GM18498 (cell line): ENCODE measurements around the gene LPP.

Source experiments
- ATAC-seq: cut with Tn5 transposase; IDR thresholded peaks from one replicate; pipeline ENCODE4 v1.9.1; 2021; ENCODE audit warnings: mild to moderate bottlenecking, moderate library complexity; ENCODE audit not compliant: unreplicated experiment

LPP gene

DNA sequence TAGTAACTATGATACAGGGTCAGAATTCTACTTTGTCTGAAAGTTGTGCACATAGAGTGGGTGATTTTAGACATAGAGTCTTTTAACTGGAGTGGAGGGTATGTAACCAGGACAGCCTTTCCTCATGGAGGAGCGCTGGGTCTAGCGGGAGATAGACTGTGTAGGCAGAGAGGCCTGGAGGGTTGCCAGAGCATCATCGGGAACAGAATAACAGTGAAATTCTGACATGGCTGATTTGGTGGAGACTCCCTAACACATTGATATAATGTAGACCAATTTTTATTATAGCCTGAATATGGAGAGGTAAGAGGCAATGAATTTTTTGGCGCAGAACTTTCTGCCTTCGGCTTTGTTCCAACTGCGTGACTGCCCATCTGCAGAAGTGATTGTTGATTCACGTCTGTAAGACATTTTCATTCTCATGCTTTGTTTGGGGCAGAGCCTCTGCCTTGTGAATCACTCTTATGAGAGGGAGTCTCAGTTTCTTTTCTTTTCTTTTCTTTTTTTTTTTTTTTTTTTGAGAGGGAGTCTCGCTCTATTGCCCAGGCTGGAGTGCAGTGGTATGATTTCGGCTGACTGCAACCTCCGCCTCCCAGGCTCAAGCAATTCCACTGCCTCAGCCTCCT lies 16.0 kb downstream of the LPP start:
- ATAC-seq = no peak

DNA sequence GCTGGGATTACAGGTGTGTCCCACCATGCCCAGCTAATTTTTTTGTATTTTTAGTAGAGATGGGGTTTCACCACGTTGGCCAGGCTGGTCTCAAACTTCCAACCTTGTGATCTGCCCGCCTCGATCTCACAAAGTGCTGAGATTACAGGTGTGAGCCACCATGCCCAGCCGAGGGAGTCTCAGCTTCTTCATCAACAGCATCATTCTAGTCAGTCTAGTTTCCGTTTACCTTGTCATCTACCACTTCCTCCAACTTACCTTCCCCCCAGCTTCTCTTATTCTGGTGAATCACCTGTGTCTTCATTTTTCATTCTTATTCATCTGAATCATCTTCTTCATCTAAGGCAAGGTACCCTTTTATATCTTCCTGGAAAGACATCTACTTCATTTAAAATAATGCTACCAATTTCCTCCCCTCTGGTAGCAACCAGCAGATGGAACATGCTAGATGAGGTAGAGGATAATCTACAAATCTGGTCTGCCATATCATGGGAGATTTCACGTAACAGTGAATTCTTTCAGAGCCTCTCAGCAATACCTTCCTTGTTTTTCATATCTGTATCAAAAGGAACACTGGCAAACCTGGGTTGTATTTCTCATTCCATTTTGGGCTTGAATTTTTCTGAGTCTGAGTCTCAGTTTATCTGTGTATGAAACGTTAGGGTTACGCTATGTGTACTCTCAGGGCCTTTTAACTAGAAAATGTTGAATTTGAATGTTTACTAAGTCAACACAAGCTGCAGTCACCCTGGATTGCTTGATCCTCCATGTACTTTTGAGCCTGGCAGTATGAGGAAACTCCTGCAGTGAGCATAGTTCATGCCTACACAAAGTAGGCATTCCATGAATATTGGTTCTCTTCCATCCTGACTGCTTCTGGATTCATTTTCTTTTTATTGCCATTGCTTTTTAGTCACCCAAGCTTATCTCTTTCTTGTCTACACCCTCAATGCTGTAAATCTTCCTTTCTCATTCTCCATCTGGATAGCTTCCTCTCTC lies 16.8 kb downstream of the LPP start:
- ATAC-seq = no peak

DNA sequence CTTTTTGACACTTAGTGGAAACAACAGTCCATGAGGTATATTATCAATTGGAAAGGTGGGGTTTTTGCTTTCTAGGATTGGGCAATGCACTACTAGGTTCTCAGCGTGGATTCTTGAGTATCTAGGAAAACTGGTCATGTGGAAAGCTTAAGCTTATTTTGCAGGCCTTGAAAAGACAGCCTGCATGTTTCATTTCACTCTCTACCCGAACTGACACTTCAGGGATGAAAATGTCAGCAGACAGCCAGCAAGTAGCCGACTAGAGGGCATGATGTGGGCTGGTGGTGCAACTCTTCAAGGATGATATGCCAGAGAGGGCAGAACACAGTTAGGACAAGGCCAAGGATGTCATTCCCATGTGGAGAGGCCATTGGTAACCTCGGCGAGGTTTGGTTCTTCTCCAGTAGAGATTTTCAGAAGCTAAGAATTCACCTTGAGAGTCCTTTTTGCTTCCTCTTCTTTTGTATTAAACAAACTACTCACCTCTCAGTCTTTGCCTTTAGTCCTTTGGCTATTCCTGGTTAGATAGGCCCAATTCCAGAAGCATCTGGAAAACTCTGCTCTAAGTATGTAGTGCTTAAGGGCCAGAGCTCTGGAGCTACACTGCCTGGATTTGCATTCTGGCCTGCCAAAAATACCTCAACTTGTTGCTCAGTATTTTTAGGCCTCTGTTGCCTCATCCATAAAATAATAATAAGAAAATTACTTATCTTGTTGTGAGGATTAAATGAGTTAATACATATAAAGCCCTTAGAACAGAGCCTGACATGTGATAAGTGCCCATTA lies 17.9 kb downstream of the LPP start:
- ATAC-seq = no peak

DNA sequence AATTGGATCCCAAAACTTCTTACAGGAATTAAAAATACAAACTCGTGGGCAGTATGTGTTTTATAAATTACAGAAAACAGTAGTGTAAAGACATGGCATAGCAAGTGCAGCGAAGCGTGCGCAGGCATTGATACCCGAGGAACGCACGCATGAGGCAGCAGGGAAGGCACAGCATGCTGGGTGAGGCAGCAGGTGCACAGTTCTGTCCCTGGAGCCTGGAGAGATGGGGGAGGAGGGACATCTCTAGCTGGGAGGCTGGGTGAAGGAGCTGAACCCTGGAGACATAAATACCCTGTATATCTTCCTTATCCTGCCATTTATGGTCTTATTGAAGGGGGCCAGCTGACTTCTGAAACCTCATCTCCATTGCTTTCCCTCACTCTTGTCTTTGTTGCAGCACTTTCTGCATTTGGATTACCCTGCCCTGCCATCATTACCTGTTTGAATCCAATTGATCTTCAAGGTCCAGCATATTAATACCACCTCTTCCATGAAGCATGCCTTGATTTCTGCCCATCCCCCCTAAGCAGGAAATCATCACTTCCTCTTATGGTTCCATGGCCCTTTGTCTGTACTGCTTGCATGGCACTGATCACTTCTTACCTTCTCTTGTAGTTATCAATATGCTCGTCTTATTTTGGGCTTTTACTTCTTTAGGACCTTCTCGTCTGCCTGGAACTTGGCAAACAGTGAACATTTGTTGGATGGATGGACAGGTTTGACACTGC lies 20.5 kb downstream of the LPP start:
- no peak for ATAC-seq

DNA sequence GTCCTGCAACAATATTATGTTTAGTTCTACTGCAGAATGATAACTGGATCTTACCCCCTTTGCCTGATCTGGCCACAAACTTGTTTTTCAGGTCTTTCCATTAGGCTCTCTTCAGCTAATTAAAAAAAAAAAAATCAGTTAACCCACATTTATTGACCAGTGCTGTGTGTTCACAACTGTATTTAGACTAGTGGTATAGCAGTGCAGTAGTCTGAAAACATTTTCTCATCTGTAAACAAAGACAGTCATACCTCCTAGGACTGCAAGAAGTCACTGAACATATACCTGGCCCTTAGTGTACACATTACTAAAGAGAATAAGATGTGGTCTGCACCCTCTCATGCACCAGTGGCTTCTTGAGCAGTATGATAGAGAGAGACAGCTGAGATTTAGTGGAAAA lies 22.5 kb downstream of the LPP start:
- ATAC-seq = no peak

DNA sequence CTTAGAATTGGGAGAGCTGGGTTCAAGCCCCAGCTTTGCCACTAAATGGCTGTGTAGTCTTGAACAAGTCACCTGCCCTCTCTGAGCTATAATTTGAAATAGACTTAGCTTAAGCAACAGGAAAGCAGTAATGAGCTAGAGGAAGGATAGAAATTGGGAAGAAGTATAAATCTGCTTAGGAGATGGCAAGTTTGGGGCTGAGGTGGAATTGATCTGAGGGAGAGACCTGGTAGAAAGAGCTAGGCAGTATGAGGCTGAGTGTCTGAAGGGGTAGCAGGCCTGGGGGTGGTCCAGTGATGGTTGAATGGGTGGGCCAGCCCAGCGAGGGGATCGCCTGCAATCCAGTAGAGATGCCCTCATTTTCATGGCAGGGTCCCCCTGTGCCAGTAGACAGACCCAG lies 22.9 kb downstream of the LPP start:
- no peak for ATAC-seq

DNA sequence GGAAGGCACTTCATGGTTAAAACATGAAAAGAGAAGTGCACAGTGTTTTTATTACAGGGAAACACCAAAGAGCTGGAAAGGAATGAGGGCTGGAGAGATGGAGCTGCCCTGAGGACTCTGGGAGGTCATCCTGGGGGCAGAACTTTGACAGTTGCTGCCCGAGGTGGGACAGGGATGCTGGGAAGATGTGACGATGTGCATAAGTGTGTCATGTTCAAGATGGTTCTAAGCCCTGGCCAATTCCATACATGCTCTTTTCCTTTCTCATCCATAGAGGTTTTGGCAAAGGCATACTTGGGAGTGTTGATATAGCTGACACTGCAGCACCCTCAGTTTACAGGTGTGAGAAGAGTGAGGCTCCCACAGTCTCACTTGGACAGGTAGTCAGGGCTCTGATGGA lies 23.8 kb downstream of the LPP start:
- no peak for ATAC-seq

DNA sequence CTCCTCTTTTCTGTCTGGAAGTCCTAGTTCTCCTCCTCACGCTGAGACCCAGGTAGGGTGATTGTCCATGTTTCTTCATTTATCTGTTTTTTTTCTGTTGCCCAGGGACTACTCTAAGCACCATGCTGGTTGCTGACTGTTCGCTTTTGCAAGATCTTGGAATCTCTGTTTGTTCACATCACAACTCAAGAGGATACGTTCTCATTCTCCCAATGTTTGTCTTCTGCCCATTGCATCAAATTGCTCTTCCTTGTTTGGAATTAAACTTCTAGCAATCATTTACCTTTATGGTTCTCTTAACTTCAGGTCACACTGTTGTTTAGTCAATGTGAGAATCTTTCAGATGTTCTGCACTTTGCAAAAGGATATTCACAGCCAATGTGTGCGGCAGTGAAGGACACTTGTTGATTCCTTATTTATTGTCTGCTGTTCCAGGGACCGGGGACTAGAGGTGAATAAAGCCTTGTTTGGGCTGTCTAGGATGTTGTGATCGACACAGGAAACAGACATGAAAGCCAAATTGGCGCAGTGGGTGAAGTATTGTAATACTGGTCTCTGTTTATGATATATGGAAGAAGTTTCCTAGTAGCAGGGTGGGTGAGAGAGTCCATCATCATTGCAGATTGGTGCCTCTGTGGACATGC lies 24.5 kb downstream of the LPP start:
- no peak for ATAC-seq

DNA sequence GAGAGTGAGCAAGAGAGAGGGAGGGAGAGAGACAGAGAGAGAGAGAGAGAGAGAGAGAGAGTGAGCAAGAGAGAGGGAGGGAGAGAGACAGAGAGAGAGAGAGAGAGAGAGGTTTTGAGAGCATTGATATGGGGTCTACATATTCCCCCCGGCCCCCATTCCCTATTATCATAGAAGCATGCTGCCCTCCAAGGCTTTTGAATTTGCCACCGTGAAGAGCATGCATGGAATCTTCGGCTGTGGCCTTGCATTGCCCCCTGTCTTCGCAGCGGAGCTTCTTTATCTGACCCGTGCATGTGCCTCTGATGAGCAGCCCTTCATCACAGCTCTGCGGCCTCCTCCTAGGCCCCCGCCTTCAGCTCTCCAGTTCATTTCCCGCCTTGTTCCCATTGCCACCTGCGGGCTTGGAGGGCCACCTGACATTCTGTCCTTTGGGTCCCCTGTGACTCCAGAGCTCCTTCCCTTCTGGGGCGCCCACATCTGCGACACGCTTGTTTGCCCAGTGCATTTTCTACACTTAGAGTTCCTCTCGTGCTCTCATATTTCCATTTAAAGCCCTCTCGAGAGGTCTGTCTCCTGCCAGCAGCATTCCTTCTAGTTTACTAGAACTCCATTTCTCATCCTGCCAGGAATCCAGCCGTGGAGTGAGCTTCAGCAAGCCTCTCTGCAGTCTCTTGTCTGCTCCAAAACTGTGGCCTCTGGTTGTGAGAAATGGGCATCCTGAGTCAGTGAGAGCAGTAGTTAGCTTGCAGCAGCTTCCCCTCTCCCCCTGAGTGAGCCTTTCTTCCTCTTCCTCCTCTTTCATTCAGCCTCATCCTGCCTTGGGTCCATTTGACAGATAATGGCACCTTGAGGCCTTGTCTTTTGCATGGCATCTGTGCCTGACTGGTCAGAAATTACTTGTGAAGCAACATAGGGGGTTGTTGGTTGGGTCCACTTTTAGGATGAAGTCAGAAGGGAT lies 25.3 kb downstream of the LPP start:
- no peak for ATAC-seq

DNA sequence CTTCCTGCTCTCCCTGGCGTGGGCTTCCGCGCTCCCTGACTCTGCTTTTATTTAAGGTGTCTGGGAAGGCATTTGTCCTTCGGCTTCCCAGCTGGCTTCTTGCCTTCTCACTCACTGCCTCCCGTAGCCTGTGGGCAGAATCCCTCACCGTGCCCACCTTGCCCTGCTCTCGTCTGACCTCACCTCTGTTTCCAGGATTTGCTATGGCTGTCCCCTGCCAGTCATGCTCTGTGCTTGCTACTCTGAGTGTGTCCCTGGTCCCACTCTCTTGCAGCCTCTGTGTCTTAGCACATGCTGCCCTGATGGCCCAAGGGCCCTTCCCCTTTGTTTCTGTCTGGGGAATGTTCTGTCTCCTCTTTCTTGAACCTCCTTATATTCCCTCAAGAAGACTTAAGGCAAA lies 26.2 kb downstream of the LPP start:
- no peak for ATAC-seq

DNA sequence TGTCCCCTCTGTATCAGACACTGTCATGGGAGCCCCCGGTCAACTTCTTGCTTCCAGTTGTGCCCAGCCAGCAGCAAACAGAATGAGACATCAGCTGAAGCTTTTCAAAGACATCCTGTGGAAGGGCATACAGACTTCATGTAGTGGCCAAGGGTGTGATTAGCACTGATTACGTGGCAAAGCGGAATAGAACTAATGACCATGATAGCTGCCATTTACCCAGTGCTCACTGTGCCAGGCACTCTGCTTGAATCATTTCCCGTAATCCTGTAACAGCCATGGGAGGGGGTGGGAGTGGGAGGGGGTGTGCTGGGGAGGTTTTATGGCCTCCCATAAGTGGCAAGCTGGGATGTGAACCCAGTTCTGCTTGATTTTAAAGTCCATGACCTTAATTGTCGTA lies 29.5 kb downstream of the LPP start:
- no peak for ATAC-seq

DNA sequence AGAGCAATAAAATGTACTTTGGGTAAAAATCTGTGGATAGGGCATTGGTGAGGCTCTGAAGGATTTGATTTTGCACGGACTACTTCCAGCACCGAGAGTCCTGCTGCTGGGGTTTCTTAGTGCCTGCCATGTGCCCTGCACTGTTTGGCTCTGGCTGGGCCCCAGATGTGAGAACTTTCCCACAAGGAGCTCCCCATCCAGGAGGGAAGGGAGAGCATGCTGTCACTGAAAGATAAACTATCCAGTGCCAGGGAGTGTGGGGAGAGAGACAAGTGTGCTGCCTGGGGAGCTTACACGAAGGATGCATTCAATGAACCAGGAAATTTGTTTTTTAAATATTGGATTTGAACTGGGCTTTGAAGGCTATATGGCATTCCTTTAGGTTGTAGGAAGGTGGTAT lies 30.2 kb downstream of the LPP start:
- ATAC-seq = no peak

DNA sequence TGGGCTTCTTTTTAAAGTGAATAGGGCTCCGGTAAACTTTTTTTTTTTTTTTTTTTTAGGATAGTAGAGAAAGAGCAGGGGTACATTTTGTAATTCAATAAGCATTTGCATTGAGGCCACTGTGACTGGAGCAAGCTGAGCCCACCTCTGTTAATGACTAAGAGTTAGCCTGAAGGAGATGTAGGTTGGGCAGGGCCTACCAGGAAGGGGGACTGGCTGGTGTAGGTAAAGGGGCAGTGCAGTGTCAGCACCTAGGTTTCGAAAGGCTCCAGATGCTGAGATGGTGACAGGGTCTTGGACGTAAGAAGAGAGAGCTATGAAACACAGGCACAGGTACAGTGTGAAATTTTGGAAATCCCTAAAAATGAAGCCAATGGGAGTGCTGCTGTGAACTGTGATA lies 30.7 kb downstream of the LPP start:
- ATAC-seq = no peak

DNA sequence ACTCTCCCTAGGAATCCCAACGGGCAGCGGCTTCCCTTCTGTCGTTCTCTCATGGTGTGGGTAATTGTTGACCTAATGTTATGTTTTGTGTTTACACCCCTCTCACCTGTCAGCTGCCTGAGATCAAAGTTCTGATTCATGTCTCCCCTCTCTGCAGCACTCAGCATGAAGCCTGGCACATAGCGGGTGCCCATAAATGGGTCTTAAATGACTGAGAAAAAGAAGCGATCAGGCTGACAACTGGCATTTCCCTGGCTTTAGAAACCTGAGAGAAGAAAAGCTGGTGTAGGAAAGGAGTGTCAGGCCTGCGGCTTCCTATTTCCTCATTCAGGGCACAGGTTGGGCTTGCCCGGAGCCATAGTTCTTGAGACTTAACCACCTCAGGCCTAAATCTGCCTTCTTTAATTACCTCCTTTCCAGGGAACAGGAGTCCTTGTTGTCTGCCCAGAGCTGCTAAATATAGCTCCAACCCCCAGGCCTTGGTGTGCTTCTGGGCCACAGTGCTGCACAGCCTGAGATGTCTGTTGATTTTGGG lies 31.8 kb downstream of the LPP start:
- no peak for ATAC-seq

DNA sequence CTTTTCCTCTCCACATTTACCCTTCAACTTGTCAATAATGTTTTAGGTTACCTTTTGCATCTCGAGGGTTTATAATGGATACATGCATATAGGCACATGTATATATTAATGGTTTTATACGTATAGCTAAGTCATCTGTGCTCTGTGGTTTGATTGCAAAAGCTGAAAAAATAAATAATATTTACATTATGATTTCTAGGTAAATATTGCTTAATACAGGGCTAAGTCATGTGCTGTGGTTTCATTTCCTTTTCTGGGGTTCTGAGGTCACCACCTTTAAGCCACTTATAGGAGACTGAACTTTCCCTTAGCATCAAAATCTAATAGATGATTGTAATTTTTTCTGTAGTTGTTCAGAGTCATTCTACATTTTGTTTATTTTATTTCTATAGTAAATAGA lies 33.1 kb downstream of the LPP start:
- no peak for ATAC-seq

DNA sequence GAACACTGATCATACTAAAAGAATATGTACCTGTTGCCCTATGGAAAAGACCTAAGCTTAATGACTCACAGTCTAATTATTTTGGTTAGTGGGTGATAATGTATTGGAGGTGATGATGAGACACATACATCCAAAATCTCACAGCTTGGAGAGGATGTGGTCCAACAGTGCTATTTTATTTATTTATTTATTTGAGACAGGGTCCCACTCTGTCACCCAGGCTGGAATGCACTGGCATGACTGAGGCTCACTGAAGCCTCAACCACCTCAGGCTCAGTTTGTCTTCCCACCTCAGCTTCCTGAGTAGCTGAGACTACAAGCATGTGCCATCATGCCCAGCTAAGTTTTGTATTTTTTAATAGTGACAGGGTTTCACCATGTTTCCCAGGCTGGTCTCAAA lies 35.0 kb downstream of the LPP start:
- ATAC-seq = no peak

DNA sequence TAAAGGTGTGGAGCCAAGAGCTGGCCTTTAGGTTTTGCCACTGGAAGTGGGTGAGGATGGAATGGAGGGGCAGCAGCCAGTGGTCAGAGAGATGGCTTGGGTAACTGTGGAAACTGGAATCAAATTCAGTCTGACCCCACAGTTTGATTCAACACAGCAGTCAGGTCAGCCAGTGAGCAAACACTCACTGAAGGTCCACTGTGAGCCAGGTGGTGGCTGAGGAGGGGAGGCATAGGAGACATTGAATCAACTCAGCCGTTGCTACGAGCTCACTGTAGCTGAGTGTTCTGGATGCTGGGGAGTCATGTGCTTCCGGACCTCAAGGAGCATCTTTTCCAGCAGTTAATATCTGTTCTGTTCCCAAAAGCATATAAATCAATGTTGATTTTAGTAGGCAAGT lies 37.5 kb downstream of the LPP start:
- ATAC-seq = no peak

DNA sequence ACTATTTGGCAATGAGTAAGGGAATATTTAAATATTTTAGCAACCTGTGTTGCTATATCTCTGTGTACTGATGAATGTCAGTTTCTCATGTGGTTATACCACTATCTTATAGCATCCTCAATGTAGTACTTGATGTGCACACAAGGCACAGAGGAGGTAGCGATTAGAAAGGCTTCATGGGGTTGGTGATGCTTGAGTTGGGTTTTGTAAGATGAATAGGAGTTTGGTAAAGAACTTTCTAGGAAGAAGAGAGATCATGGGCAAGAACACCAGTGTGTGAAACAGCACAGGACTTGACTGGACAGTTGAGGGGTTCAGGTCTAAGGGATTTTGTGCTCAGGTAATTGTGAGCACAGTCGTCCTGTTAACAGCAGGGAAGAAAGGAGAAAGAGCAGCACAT lies 38.1 kb downstream of the LPP start:
- ATAC-seq = no peak

DNA sequence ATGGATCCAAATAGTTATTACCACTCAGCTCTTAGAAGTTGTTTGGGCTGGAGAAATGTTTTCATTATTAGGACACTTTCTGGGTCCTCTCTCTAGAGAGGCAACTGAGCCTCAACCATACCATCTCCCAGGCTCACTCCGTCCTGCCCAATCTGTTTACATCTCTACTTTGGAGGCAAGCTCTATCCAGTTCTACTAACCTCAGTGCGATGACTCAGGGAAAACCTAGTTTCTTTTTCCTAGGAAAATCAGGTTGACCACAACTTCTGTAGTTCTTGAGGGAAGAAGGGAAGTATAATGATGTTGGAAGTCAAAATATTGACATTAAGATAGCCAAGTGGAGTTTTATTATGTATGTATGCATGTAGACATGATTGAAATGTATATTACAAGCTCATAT lies 40.4 kb downstream of the LPP start:
- no peak for ATAC-seq
